ENCODE measurements around the gene NACC2. TPM values are rescaled to one million over a fixed set of nuclear protein-coding genes. Genes with fewer than 3 reads are reported as not detected.
A peak's percentile ranks its signal among the peaks of the same experiment; 100 is the strongest.

Gene NACC2
- total RNA-seq, 1 experiment from 2014 or later = 62.0 TPM

GRCh38 chr9:136109351-136110081 lies 14.4 kb upstream of the NACC2 start:
- no peak for DNase-seq (ENCODE audit: low read depth, low spot score)
- Histone ChIP-seq H3K36me3 (ENCODE audit: control insufficient read depth, insufficient read depth, low read length) (no peaks in the 10 kb centered on the region), H3K4me3 (ENCODE audit: low read depth in 2 of 2, low read length in 2 of 2) (peak overlapping the region; percentile 14 to 41), H3K9me3 (ENCODE audit: control insufficient read depth, insufficient read depth, low read depth, low read length) (no peaks in the 10 kb centered on the region), H3K27ac (ENCODE audit: low read length) (peak overlapping the region; percentile 54; the same call in 1 of the 2 replicates), H3K27me3 (ENCODE audit: control insufficient read depth, insufficient read depth, low read length) (no peaks in the 10 kb centered on the region), H3K4me1 (ENCODE audit: control insufficient read depth, insufficient read depth, low read length) (peaks cover 17% of the 10 kb centered on the region)
- POLR2A ChIA-PET = no interaction called here
- intact Hi-C loops (cut with micrococcal nuclease; ENCODE audit: unreplicated experiment) = no loop called here
- in situ Hi-C loops (cut with HindIII; ENCODE audit: low pct_unique_long_range_greater_than_20kb, low sequenced_read_pairs) = no loop called here
- BruUV-seq (replicated peaks) = no TSS peak
- ATAC-seq = peak; percentile 73
- TF ChIP-seq SIN3A (IDR thresholded peaks at IDR 0.05; ENCODE audit: borderline replicate concordance, insufficient read depth, low read depth, low read length) (0 out of 2 replicates have a peak, but pooled peaks have one; percentile 41), TCF7L2 (IDR thresholded peaks at IDR 0.05; ENCODE audit: low read depth, low read length) (peak; percentile 21; the same call in 1 of the 2 replicates), CTCF (IDR thresholded peaks at IDR 0.05) (no peak), REST (IDR thresholded peaks at IDR 0.05; ENCODE audit: insufficient read depth in 1 of 2, low read depth in 2 of 2, low read length in 1 of 2) (no peak)
- CTCF ChIA-PET = interaction anchor here (0.6 to 1.1 kb wide), 2 partner anchors 20 to 59 kb away, joined by 4 to 8 read pairs; no protein-coding TSS in a partner anchor

GRCh38 chr9:136108648-136109266 lies 13.7 kb upstream of the NACC2 start:
- in situ Hi-C loops (cut with HindIII; ENCODE audit: low pct_unique_long_range_greater_than_20kb, low sequenced_read_pairs) = no loop called here
- no TSS peak for BruUV-seq (replicated peaks)
- Histone ChIP-seq H3K36me3 (ENCODE audit: control insufficient read depth, insufficient read depth, low read length) (no peaks in the 10 kb centered on the region), H3K4me3 (ENCODE audit: low read depth in 2 of 2, low read length in 2 of 2) (no peak overlapping the region), H3K9me3 (ENCODE audit: control insufficient read depth, insufficient read depth, low read depth, low read length) (no peaks in the 10 kb centered on the region), H3K4me1 (ENCODE audit: control insufficient read depth, insufficient read depth, low read length) (peaks cover 17% of the 10 kb centered on the region), H3K27ac (ENCODE audit: low read length) (peak overlapping the region; percentile 54; the same call in 1 of the 2 replicates), H3K27me3 (ENCODE audit: control insufficient read depth, insufficient read depth, low read length) (no peaks in the 10 kb centered on the region)
- ATAC-seq (no peak), DNase-seq (ENCODE audit: low read depth, low spot score) (no peak)
- CTCF ChIA-PET = interaction anchor here (0.6 to 1.1 kb wide), 2 partner anchors 19 to 59 kb away, joined by 4 to 8 read pairs; no protein-coding TSS in a partner anchor
- POLR2A ChIA-PET = no interaction called here
- intact Hi-C loops (cut with micrococcal nuclease; ENCODE audit: unreplicated experiment) = no loop called here
- TF ChIP-seq SIN3A (IDR thresholded peaks at IDR 0.05; ENCODE audit: borderline replicate concordance, insufficient read depth, low read depth, low read length) (no peak), POLR2AphosphoS5 (IDR thresholded peaks at IDR 0.05; ENCODE audit: low read depth, low read length) (no peak), CTCF (IDR thresholded peaks at IDR 0.05) (no peak), TCF7L2 (IDR thresholded peaks at IDR 0.05; ENCODE audit: low read depth, low read length) (no peak), REST (IDR thresholded peaks at IDR 0.05; ENCODE audit: insufficient read depth in 1 of 2, low read depth in 2 of 2, low read length in 1 of 2) (no peak)
